Measurements from ENCODE around the gene SIL1.

GRCh38 chr5:138946831-138947560 lies 251.2 kb downstream of the SIL1 start:
- TF ChIP-seq HDGF (IDR thresholded peaks at IDR 0.05; ENCODE audit: borderline replicate concordance) = no peak
- TF ChIP-seq FOXA1 (IDR thresholded peaks at IDR 0.05) = no peak
- TF ChIP-seq PKNOX1 (IDR thresholded peaks at IDR 0.05) = no peak
- TF ChIP-seq SUZ12 (IDR thresholded peaks at IDR 0.05) = no peak

Measured in HEK293T (cell line).